ENCODE results near the gene ALG5. TPM values are rescaled to one million over a fixed set of nuclear protein-coding genes. Genes with fewer than 3 reads are reported as not detected.

The ALG5 gene
- total RNA-seq, 1 donor from 2014 or later = 35.4 TPM

GRCh38 chr13:37009692-37010091 is 10.6 kb upstream of the ALG5 start:
- H3K27me3 Mint-ChIP-seq (ENCODE audit: unreplicated experiment) = no peaks in the 10 kb centered on the region
- no peak for TF ChIP-seq CTCF (IDR thresholded peaks at IDR 0.05)
- peaks cover 22% of the 10 kb centered on the region for H3K4me1 Mint-ChIP-seq (ENCODE audit: unreplicated experiment)
- H3K4me3 Mint-ChIP-seq (ENCODE audit: unreplicated experiment) = no peak overlapping the region
- H3K27ac Mint-ChIP-seq (ENCODE audit: unreplicated experiment) = no peak overlapping the region
- no peak for DNase-seq (ENCODE audit: extremely low spot score, unreplicated experiment)
- no peaks in the 10 kb centered on the region for H3K9me3 Mint-ChIP-seq (ENCODE audit: unreplicated experiment)
- H3K36me3 Mint-ChIP-seq (ENCODE audit: unreplicated experiment) = peaks cover 59% of the 10 kb centered on the region

GRCh38 chr13:37001921-37002250 is 2.7 kb upstream of the ALG5 start:
- no peak for TF ChIP-seq CTCF (IDR thresholded peaks at IDR 0.05)
- no peak for DNase-seq (ENCODE audit: extremely low spot score, unreplicated experiment)
- peak overlapping the region; percentile 100 for H3K4me3 Mint-ChIP-seq (ENCODE audit: unreplicated experiment)

GRCh38 chr13:36998624-36999041 is 507 bp downstream of the ALG5 start:
- H3K4me1 Mint-ChIP-seq (ENCODE audit: unreplicated experiment) = peaks cover 27% of the 10 kb centered on the region
- peak overlapping the region; percentile 100 for H3K4me3 Mint-ChIP-seq (ENCODE audit: unreplicated experiment)
- H3K9me3 Mint-ChIP-seq (ENCODE audit: unreplicated experiment) = no peaks in the 10 kb centered on the region
- H3K27ac Mint-ChIP-seq (ENCODE audit: unreplicated experiment) = peak overlapping the region; percentile 100
- no peak for DNase-seq (ENCODE audit: extremely low spot score, unreplicated experiment)
- peaks cover 12% of the 10 kb centered on the region for H3K36me3 Mint-ChIP-seq (ENCODE audit: unreplicated experiment)
- H3K27me3 Mint-ChIP-seq (ENCODE audit: unreplicated experiment) = no peaks in the 10 kb centered on the region
- TF ChIP-seq CTCF (IDR thresholded peaks at IDR 0.05) = no peak

More at GRCh38 chr13:37001921-37002250, 2.7 kb upstream of the ALG5 start:
- Mint-ChIP-seq H3K27me3 (ENCODE audit: unreplicated experiment) (no peaks in the 10 kb centered on the region), H3K27ac (ENCODE audit: unreplicated experiment) (peak overlapping the region; percentile 100), H3K4me1 (ENCODE audit: unreplicated experiment) (peaks cover 23% of the 10 kb centered on the region), H3K9me3 (ENCODE audit: unreplicated experiment) (no peaks in the 10 kb centered on the region), H3K36me3 (ENCODE audit: unreplicated experiment) (peaks cover 16% of the 10 kb centered on the region)

GRCh38 chr13:36997716-36998427 is 1.3 kb downstream of the ALG5 start:
- DNase-seq (ENCODE audit: extremely low spot score, unreplicated experiment) = no peak
- Mint-ChIP-seq H3K27me3 (ENCODE audit: unreplicated experiment) (no peaks in the 10 kb centered on the region), H3K27ac (ENCODE audit: unreplicated experiment) (peak overlapping the region; percentile 100), H3K9me3 (ENCODE audit: unreplicated experiment) (no peaks in the 10 kb centered on the region), H3K4me3 (ENCODE audit: unreplicated experiment) (peak overlapping the region; percentile 100), H3K36me3 (ENCODE audit: unreplicated experiment) (peaks cover 16% of the 10 kb centered on the region), H3K4me1 (ENCODE audit: unreplicated experiment) (peaks cover 27% of the 10 kb centered on the region)
- no peak for TF ChIP-seq CTCF (IDR thresholded peaks at IDR 0.05)

GRCh38 chr13:36992362-36992761 is 6.8 kb downstream of the ALG5 start:
- Mint-ChIP-seq H3K4me1 (ENCODE audit: unreplicated experiment) (peaks cover 7% of the 10 kb centered on the region), H3K36me3 (ENCODE audit: unreplicated experiment) (peaks cover 58% of the 10 kb centered on the region), H3K27me3 (ENCODE audit: unreplicated experiment) (no peaks in the 10 kb centered on the region), H3K4me3 (ENCODE audit: unreplicated experiment) (no peak overlapping the region), H3K27ac (ENCODE audit: unreplicated experiment) (no peak overlapping the region), H3K9me3 (ENCODE audit: unreplicated experiment) (no peaks in the 10 kb centered on the region)
- no peak for TF ChIP-seq CTCF (IDR thresholded peaks at IDR 0.05)
- DNase-seq (ENCODE audit: extremely low spot score, unreplicated experiment) = no peak
